HL-60 (cell line): ENCODE data around the gene DHRSX.

Experiments used
- CTCF ChIP-seq: IDR thresholded peaks from one replicate; pipeline ENCODE4 v1.5.1; 2011; ENCODE audit warnings: low read length, control low read depth, inconsistent platforms; ENCODE audit not compliant: insufficient read depth
- GABPA ChIP-seq: IDR thresholded peaks from 2 replicates; pipeline ENCODE4 v1.6.1; 2012; ENCODE audit warnings: low read depth
- POLR2AphosphoS5 ChIP-seq: IDR thresholded peaks from 2 replicates; pipeline ENCODE4 v1.6.1; 2012; ENCODE audit warnings: low read depth
- REST ChIP-seq: IDR thresholded peaks from 2 replicates; pipeline ENCODE4 v1.6.1; 2012; ENCODE audit warnings: low read depth; ENCODE audit not compliant: insufficient replicate concordance

- no peak for TF ChIP-seq CTCF
- no peak for TF ChIP-seq POLR2AphosphoS5
- no peak for TF ChIP-seq REST
- TF ChIP-seq GABPA: no peak
Observed at GRCh38 chrX:2538031-2538757, 37.4 kb upstream of the DHRSX start.
